Ovary (tissue), 9 donors: ENCODE measurements around the gene RAMACL. TPM values are rescaled to one million over a fixed set of nuclear protein-coding genes. Genes with fewer than 3 reads are reported as not detected.

Experiments
- DNase-seq, 5 donors: peaks; one replicate each; pipeline ENCODE4 v3.0.0-alpha.2; 2019 to 2020
- H3K27ac ChIP-seq, 2 donors: fragments of 200-600 bp; one replicate each; pipeline versions ENCODE4 v1.5.1 to v1.8.0; 2019 to 2022
- H3K27me3 ChIP-seq: fragments of 200-600 bp; one replicate; pipeline ENCODE4 v1.8.0; 2022
- H3K36me3 ChIP-seq: fragments of 200-600 bp; sonication (generic); one replicate; pipeline ENCODE4 v1.5.1; 2019
- H3K4me1 ChIP-seq: one replicate; pipeline ENCODE4 v1.8.1; 2013; ENCODE audit warnings: mild to moderate bottlenecking, moderate library complexity; ENCODE audit not compliant: insufficient read depth
- H3K4me3 ChIP-seq: fragments of 200-600 bp; sonication (generic); one replicate; pipeline ENCODE4 v1.5.1; 2017
- H3K9me3 ChIP-seq, 2 donors: fragments of 200-600 bp in 1 of 2; sonication (generic) in 1 of 2; one replicate each; pipeline versions ENCODE4 v1.5.1 to v1.8.1; 2013 to 2019; ENCODE audit warnings: mild to moderate bottlenecking in 1 of 2, moderate library complexity in 1 of 2
- EP300 ChIP-seq: sonication (generic); formaldehyde crosslinking; IDR thresholded peaks from one replicate; pipeline ENCODE4 v1.6.1; 2017; ENCODE audit warnings: antibody characterized with exemption
- POLR2A ChIP-seq: fragments of 450-650 bp; IDR thresholded peaks from one replicate; pipeline ENCODE4 v1.6.1; 2017; ENCODE audit warnings: antibody characterized with exemption, mild to moderate bottlenecking, moderate library complexity
- WGBS, 3 donors: extraction: QIAGEN DNeasy Blood & Tissue Kit in 1 of 3; methylation state at CpG; one replicate each; pipeline versions ENCODE4 v1.1.5 to v1.1.7; 2013 to 2017; 5-methylcytosine and 5-hydroxymethylcytosine counted together
- intact Hi-C, 4 donors: fragments of 100-400 bp; cut with DNase I; formaldehyde crosslinking; loops; one replicate each; pipeline versions ENCODE4 v1.11.0 to v1.15.1; 2022 to 2023
- polyA plus RNA-seq, 2 donors: library from polyadenylated mRNA; stranded (reverse); fragments of 200-250 nt in 1 of 2; fragments of 350-450 nt in 1 of 2; fragmentation: Illumina TruSeq in 1 of 2; extraction: RNeasy Lipid Tissue Mini Kit (QIAGEN cat#74804) in 1 of 2; gene quantifications; one replicate each; pipeline ENCODE4 v1.2.3, GENCODE V29; 2013 to 2014
- total RNA-seq, 7 donors: library from RNA; depleted of rRNA in 2 of 7; stranded (reverse); fragments of >200 nt in 2 of 7; fragmentation: NEBNext Ultra II Directional in 3 of 7; extraction: Animal tissue kit (Norgen Biotek cat#: 25700) in 3 of 7; gene quantifications; one replicate each; pipeline versions ENCODE4 v1.1.0 to v1.2.4, GENCODE V29; 2016 to 2023
- TF ChIP-seq, protein P1 (sequence below), 3 donors: fragments of 450-650 bp in 2 of 3; fragments of 200-600 bp in 1 of 3; IDR thresholded peaks; one replicate each; pipeline versions ENCODE4 v1.5.1 to v1.8.0; 2016 to 2022; ENCODE audit warnings: antibody characterized with exemption in 3 of 3, mild to moderate bottlenecking in 1 of 3
- donor health status: DM: no; HTN: no; CAD: no; lungs with moderate emphysema.
- donor health status: DM: no; HTN: no; CAD: no.
- donor health status: Bipolar disorder and iron deficiency.
- donor health status: DM: yes; HTN: yes; CAD: no.
- donor health status: DM: no; HTN: no; CAD: no.
- donor health status: DM: yes; HTN: yes; CAD: no.

Gene RAMACL
- total and polyA plus RNA-seq, 9 donors, result 0.16 to 6.4 (median 1.3) TPM

GRCh38 chr6:166615059-166615770 is 28.7 kb upstream of the RAMACL start:
- Histone ChIP-seq H3K36me3 (no peaks in the 10 kb centered on the region), H3K9me3 (no peaks in the 10 kb centered on the region), H3K4me1 (peaks cover 39% of the 10 kb centered on the region), H3K27me3 (no peaks in the 10 kb centered on the region), H3K27ac (peak overlapping the region in 1 of 2 donors; percentile 26), H3K4me3 (no peak overlapping the region)
- intact Hi-C loops, result no loop called here
- DNase-seq, result peak in 4 of 5 donors; percentile 58 to 79 (median 69)
- 63 to 68% (median 67%) methylated on average over 21 of the region's 21 CpGs for WGBS, 3 donors
- TF ChIP-seq, protein P1, sequence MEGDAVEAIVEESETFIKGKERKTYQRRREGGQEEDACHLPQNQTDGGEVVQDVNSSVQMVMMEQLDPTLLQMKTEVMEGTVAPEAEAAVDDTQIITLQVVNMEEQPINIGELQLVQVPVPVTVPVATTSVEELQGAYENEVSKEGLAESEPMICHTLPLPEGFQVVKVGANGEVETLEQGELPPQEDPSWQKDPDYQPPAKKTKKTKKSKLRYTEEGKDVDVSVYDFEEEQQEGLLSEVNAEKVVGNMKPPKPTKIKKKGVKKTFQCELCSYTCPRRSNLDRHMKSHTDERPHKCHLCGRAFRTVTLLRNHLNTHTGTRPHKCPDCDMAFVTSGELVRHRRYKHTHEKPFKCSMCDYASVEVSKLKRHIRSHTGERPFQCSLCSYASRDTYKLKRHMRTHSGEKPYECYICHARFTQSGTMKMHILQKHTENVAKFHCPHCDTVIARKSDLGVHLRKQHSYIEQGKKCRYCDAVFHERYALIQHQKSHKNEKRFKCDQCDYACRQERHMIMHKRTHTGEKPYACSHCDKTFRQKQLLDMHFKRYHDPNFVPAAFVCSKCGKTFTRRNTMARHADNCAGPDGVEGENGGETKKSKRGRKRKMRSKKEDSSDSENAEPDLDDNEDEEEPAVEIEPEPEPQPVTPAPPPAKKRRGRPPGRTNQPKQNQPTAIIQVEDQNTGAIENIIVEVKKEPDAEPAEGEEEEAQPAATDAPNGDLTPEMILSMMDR (IDR thresholded peaks at IDR 0.05), result no peak
- no peak for TF ChIP-seq EP300
- no peak for TF ChIP-seq POLR2A

DNA sequence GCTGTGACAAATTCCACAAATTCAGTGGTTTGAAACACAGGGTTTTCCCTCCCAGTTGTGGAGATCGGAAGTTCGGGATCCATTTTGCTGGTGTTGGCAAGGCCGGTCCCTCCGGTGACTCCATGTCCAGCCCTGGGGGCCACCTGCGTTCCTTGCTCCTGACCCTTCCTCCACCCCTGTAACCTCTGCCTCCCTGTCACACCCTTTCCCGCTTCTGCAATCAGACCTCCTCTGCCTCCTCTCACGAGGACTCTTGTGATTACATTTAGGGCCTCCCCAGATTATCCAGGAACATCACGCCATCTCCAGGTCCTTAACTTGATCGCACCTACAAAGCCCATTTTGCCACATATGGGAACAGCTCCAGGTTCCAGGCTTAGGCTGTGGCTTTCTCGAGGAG is 28.1 kb upstream of the RAMACL start:
- Histone ChIP-seq H3K27ac (peak overlapping the region in 1 of 2 donors; percentile 47), H3K4me3 (no peak overlapping the region), H3K4me1 (peaks cover 37% of the 10 kb centered on the region), H3K9me3 (no peaks in the 10 kb centered on the region), H3K27me3 (no peaks in the 10 kb centered on the region), H3K36me3 (no peaks in the 10 kb centered on the region)
- intact Hi-C loops, result no loop called here
- 92 to 93% (median 93%) methylated on average over 10 of the region's 10 CpGs for WGBS, 3 donors
- no peak for DNase-seq
- no peak for TF ChIP-seq EP300
- TF ChIP-seq, protein P1 (IDR thresholded peaks at IDR 0.05), result no peak
- TF ChIP-seq POLR2A, result no peak

GRCh38 chr6:166614171-166614583 is 27.7 kb upstream of the RAMACL start:
- no peaks in the 10 kb centered on the region for H3K36me3 ChIP-seq
- no peaks in the 10 kb centered on the region for H3K27me3 ChIP-seq
- TF ChIP-seq EP300, result no peak
- TF ChIP-seq POLR2A, result no peak
- TF ChIP-seq, protein P1 (IDR thresholded peaks at IDR 0.05), result no peak
- H3K27ac ChIP-seq, result peak overlapping the region in 1 of 2 donors; percentile 47
- H3K9me3 ChIP-seq, result no peaks in the 10 kb centered on the region
- peaks cover 36% of the 10 kb centered on the region for H3K4me1 ChIP-seq
- intact Hi-C loops, result no loop called here
- no peak overlapping the region for H3K4me3 ChIP-seq
- 83 to 94% (median 91%) methylated on average over 12 of the region's 12 CpGs for WGBS, 3 donors
- DNase-seq, result peak in 1 of 5 donors; percentile 38

DNA sequence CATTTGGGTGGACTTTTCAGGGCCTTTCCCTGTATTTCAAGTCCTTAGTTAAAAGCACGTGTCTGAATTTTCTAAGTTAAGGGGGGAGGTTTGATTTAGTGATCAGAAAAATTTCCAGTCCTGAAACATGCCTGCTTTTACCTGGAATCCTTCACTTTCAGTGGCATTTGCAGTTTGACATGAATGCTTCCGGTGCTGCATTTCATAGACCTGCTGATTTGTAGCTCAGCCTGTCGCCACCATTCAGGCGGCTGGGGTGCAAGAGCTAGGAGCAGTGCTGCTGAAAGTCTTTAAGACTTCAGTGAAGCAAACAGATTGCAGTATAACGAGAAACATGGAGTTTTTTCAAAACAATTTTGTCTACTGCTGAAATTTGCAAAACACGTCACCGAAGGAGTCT is 26.5 kb upstream of the RAMACL start:
- H3K9me3 ChIP-seq, result no peaks in the 10 kb centered on the region
- no peaks in the 10 kb centered on the region for H3K27me3 ChIP-seq
- no peak overlapping the region for H3K4me3 ChIP-seq
- TF ChIP-seq POLR2A (no peak), EP300 (no peak)
- TF ChIP-seq, protein P1 (IDR thresholded peaks at IDR 0.05), result no peak
- WGBS, 3 donors, result 39 to 63% (median 54%) methylated on average over 7 of the region's 7 CpGs
- H3K36me3 ChIP-seq, result no peaks in the 10 kb centered on the region
- DNase-seq, result no peak
- H3K27ac ChIP-seq, result peak overlapping the region in 1 of 2 donors; percentile 68
- H3K4me1 ChIP-seq, result peaks cover 33% of the 10 kb centered on the region
- intact Hi-C loops, result no loop called here
